Pons (tissue), 1 donor: Measurements from ENCODE around the gene PCGF2.

Source experiments
- DNase-seq: peaks from one replicate; pipeline ENCODE4 v3.0.0-alpha.2; 2016; ENCODE audit warnings: low spot score

The PCGF2 gene

DNA sequence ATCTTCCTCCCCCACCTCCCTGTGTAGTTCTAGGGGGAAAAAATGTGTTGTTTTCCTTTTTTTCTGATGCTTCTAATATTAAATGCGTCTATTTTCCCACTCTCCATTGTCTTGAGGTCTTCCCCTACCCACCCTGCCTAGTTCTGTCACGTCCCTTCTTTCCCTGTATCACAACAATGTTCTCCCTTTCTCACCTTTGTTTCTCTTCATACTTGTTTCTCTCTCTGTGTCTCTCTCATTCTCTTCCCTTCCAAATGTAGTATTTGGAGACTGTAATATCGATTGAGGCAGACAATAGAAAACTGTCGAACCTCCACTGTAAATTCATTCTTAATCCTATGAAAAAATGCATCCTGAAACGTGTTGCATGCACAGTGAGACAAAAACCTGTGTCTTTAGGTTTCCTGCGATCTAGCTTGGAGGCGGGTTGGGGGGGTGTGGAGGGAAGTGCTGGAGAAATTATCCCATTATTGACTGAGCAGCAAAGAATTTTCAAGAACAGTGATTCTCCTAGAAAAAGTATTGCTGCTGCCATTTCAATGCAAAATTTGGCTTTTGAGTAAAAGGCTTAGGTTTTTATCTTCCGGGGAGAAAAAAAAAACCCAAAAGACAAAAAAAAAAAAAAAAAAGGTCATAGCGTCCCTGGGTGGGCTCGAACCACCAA lies 3.1 kb upstream of the PCGF2 start:
- no peak for DNase-seq

DNA sequence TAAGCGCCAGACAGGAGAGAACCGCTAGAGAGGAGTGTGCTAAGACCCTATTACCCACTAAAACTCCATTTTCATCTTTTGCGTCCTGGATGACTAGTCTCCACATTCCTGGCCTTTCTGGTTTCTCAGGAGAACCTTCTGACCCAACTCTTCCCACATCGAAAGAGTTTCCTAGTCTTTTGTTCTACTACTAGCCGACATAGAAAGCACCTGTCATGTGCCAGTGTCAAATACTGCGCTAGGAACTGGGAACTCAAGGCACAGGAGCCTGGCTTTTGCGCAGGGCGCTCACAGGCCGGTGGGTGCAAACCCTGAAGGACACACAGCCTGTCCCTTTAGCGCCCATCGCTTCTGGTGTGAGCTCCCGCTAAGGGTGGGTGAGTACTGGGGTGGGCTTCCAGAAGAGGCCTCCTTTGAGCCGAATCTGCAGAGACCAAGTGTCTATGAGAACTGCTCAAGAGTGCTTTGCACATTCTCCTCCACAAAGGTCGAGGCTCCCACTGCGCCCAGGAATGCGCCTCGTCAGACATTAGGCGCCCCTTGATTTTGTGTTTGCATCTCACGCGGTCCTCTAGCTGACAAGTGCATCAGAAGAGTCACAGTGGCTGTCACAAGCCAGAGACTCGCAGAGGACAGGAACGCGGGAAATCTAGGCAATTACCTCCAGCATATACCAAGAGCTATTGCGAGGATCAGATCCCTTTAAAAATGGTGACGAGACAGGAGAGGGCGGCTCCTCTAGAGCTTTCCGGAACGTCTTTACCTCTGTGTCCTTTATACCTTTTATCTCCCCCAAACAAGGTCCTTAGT lies 2.4 kb upstream of the PCGF2 start:
- DNase-seq, result no peak

DNA sequence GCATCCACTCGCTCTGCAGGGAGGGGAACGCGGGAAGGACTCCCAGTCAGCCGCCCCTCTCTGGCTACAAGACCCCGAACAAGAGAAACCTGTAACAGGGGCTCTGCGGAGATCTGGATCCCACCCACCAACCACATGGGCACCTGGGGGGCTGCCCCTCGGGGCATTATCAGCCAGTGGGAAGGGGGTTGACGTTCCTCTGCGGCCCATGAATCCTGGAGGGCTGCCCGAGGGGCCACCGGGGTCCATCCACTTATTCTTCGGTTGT lies 1.8 kb upstream of the PCGF2 start:
- DNase-seq, result no peak

DNA sequence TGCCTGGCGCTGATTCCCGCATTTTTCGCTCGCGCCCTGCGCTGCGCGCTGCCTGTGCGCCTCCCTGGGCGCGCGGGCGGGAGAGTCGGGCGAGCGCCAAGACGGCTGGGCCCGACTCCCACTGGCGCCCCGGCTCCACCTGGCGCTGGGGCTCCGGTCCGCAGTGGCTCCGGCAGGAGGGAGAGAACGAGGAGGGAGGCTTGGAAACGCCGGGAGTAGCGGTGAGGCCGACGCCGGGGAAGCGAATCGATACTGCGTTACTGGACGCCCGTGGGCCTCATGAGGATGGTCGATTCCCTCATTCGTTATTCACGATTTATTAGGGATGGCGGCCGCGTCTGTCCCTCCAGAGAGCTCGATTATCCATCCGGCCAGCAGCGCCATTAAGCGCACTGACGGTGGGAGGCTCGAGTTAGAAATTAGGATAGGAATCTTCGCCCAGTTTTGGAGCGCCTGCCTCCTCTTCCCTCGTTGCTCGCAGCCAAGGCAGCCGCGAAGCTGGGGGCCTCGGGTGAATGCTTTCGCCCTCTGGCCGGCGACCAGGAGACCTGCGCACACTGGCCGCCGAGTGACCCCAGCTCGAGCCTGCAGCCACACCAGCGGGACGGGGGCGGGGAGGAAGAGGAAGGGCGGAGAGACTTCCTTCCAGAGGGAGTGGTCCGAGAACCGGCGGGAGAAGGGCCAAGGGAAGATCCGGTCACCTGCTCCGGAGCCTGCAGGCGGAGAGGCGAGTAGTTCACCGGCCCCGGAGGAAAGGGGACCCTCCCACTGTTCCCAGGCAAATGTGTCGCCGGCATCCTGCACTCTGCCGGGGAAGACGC lies 1.3 kb upstream of the PCGF2 start:
- DNase-seq, result no peak

DNA sequence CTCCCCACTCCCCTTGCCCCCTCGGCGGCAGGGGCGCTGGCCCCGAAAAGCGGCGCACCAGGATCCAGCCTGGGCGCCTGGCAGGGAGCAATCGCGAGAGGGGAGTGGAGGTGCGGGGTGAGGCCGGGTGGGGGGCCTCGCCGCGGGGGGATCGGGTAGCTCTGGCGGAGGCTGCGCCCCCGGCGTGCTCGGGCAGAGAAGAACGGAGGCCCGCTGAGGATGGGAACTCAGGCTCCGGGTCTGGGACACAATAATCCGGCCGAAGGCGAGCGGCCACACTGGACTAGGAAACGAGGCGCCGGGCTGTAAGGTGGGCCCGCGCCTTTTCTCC lies 721 bp upstream of the PCGF2 start:
- no peak for DNase-seq

DNA sequence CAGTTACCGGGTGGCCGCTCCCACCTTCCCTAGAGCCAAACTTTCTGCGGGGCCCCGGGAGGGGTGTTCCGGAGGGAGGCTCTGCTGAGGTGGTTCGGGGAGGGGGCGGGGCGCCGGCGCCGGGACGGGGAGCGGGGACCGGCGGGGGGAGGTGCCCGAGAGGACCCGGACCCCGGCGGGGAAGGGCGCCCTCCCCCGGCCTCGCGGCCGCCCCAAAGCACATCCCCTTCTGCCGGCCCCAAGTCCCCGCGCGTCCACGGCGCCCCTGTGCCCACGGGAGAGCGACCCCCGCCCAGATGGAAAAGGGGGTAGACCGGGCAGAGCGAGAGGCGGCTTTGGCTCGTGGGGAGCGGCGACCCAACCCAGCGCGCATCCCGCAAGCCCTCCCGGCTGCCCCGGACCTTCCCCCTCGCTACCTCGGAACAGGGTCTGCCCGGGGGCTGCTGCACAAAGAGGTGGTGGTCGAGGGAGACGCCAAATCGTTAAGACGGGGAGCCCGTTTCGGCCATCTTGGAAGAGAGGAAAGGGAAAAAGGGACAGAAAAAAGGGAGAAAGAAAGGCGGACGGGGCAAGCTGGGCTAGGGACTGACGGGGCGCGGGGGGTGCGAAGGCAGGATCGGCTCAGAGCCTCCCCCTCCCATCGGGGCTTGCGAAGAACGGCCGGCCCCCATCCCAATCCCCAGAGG lies 530 bp downstream of the PCGF2 start:
- no peak for DNase-seq

DNA sequence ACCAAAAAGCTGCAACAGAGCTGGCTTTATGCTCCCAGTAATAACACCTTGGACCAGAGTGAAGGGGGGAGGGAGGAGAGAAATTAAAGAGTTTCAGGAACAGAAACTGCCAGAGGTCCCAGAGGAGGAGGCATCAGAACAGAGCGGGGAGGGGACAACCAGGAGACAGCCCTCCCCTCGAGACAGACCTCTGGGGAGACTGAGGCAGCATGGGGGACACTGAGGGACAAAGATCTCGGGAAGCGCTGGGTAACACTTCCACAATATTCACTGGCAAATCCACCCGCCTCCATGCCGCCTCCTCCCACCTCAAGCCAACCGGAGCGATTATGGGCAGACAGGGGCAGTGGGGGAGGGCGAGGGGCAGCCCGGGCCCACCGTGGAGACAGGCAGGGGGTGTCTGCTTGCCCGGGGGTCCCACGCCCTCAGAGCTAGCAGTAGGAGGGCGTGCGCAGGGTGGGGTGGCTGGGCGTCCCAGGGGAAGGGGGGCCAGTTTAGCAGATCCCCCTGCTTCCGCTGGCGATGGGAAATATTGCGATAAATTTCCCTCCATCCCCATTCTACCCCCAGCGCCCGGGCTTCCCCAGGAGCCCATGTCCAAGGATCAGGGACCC lies 1.2 kb downstream of the PCGF2 start:
- DNase-seq, result no peak

DNA sequence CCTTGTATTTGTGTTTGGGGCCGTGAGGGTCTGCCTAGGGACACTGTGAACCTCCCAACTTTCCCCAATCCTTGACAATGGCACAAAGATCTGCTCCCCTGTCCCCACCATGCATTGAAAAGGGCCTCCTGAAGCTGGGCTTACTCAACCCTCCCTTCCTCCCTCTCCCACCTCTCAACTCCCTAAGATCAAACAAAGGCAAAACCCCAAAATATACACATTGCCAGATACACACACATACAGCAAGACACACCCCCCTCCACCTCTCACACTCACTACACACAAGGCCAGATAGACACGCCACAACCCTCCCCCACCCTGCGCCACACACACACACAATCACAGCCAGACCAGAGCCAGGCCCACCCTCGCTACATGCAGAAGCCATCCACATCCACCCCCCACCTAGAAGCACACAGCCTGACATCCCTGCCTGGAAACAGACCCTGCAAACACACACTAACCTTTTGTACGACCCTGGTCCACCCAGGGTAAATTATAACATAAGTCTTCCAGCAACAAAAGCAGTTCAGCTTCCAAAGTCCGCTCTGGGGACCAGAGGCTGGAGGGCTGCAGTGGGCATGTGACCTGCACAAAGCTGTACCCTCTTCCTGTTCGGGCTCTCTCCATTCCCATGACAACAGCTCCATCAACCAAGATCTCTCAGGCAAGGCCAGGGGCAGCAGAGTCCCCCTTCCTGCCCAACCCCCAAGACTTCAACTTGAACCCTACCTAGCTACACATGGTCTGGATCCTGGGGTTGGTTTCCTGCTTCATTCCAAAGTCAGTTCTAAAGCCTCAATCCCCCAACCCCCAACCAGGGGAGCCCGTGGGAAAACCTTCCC lies 1.9 kb downstream of the PCGF2 start:
- no peak for DNase-seq

DNA sequence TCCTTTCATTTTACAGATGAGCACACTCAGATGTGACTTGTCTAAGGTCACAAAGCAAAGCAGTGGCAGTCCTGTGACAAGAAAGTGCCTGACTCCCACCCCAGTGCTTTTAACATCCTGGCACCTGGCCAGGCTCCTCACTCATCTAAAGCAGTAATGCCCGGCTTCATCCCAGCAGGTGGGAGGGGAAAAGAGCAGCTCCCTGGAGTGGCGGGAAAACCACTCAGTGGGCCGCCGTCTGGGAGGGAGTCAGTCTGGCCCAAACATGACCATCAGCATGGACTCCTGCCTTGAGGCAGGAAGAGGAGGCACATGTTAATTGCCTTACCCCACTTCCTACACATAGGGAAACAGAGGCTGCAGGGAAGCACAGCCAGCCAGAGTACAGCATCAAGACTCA lies 2.6 kb downstream of the PCGF2 start:
- DNase-seq, result no peak

DNA sequence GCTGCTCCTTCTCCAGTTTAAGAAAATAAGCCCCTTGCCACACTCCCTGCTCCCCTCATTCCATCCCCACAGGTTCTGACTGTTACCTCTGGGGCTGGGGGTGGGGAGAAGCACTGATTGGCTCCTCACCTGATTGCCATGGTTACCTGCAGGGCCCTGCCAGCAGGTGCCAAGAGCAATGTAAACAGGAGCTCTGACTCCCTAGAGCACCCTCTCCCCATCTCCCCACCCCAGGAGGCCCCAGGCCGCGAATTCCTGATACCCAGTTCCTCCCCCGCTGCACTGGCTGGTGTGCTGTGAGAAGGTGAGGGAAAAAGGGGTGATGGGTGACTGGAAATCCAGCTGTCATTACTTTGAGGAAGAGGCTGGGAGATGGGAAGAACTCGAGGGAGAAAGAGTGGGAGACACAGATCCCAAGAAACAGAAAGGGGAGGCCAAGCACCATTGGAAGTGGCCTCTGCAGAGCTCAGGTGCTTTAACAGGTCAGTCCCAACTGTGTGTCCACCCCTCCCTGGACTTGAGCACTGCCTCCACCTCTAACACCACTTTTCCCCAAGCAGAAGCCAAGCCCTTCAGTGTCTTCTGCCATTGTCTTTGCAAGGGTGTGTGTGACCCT lies 4.5 kb downstream of the PCGF2 start:
- DNase-seq, result no peak

DNA sequence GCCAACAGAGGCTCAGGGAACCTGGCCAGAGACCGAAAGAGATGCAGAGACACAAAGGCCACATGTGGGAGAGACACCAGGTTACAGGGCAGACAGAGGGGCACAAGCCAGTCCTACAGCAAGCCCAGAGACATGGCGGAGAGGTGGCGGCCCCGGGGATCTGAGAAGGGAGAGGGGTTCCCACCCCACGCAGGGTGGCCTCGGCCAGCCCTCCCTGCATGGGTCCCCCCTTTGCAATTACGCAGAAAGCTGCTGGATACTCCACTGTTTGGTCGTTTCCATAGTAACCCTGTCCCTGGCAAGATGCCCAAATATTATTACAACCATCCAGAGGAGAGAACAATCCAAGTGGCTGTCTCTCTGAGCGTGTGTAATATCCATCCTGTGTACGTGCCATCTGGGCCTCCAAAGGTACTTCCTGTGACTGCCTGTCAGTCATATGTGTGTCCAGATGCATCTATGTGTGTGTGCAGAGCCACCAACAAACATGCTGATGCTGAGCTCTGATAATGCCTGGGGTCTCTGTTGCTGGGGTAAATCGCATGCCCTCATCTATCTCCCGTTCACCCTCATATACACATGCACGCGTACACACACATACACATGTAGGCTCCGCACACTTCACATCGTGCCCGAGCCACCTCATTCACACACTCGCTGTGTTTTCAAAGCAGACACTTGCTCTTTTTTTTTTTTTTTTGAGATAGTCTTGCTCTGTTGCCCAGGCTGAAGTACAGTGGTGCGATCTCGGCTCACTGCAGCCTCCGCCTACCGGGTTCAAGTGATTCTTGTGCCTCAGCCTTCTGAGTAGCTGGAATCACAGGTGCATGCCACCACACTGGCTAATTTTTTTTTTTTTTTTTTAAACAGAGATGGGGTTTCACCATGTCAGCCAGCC lies 5.5 kb downstream of the PCGF2 start:
- no peak for DNase-seq

DNA sequence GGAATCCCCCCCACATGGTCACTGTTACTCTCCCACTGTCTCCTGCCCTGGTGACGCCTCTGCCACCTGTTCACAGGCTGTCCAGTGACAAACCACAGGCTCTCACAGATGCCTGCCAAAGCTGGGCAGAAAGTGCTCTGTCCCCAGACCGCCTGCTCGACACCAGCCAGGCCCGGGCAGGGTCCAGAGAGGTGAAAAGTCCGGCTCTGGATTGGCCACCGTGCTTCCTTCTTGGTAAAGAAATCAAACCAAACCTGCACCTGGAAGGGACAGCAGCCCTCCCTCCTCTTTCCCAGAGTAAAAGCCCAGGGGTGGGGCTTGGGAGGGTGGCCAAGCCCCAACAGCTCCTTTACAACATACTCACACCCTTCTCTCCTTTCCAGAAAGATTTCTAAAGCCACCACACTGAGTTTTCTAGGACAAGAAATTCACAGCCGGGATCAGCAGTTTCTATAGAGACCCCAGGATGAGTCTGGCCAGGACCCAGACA lies 6.2 kb downstream of the PCGF2 start:
- DNase-seq, result no peak

DNA sequence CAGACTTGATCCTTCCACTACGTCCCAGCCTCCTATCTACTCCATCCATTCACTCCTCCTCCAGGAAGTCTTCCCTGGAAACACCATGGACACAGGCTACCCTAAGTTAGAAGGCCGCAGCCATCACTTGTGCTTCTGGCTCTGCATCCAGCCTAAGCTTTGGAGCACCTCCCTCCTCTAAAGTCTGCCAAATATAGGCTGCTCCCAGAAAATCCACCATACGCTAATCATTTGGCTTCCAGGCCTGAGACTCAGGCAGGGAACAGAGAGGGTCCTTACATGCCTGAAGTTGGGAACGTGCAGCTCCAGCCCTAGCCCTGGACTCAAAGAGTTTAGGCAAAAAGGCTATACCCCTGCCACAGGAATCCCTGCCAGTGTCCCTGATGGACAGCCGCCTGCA lies 6.7 kb downstream of the PCGF2 start:
- no peak for DNase-seq

DNA sequence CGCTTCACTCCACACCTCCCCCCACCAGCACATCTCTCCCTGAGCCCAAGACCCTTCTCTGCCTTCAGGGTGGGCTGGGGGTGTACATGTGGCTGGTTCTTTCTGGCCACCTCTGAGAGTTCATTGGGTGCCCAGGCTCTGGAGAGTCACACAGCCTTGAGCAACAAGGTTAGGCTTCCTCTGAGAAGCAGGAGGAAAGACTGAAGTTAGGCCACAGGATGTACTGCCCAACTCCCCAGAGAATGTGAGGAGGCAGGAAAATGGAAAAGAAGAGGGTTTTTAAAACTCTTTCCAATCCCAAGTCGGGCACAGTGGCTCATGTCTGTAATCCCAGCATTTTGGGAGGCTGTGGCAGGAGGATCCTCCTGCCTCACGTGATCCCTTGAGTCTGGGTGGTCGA lies 7.3 kb downstream of the PCGF2 start:
- DNase-seq, result no peak

DNA sequence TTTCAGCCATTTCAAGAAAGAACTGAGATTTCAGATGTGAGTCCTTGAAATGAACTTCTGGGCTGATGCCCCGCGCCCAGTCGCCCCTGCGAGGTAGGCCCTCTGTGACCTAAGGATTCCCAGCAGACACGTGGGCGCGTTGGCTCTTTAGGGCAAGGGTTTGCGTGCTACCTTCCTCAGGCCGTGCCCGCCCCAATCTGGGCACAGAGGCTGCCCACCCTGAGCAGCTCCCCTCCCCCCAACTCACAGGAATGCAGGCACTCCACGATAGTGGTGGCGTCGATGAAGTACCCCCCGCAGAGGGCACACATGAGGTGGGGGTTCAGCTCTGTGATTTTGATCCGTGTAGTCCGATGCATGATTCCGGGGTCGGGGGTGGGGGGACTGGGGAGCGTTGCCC lies 8.1 kb downstream of the PCGF2 start:
- no peak for DNase-seq

DNA sequence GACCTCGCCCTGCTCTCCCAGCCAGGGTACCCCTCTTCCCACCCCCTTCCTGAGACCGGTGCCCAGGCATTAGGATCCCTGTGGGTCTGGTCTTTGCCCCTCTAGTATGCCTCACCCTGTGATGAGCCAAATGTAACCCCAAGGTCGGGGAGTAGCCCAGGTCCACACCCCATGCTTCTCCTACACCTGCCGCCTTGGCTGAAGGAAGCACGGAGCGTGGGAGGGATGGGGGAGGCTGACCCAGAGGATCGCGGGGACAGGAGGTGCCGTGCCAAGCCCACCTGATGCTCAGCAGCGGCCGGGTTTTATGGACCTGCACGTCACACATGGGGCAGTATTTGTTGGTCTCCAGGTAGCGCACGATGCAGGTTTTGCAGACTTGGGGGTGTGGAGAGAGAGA lies 8.8 kb downstream of the PCGF2 start:
- no peak for DNase-seq

DNA sequence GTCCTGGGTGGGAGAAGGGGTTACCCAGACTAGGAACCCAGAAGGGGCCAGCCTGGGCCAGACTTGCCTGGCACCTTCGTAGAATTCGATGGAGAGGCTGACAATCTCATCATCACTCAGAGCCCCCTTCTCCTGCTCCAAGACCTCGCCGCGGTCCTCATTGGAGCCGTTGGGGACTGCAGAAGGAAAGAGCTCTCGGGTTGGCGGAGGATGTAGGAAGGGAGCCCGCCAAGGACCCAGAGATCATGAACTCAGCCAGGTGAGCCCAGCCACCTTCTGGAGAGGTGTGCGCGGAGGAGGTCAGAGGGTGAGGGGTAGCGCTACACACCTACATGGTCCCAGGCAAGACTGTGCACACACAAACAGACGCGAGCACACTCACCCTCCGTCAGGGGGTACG lies 9.4 kb downstream of the PCGF2 start:
- no peak for DNase-seq

DNA sequence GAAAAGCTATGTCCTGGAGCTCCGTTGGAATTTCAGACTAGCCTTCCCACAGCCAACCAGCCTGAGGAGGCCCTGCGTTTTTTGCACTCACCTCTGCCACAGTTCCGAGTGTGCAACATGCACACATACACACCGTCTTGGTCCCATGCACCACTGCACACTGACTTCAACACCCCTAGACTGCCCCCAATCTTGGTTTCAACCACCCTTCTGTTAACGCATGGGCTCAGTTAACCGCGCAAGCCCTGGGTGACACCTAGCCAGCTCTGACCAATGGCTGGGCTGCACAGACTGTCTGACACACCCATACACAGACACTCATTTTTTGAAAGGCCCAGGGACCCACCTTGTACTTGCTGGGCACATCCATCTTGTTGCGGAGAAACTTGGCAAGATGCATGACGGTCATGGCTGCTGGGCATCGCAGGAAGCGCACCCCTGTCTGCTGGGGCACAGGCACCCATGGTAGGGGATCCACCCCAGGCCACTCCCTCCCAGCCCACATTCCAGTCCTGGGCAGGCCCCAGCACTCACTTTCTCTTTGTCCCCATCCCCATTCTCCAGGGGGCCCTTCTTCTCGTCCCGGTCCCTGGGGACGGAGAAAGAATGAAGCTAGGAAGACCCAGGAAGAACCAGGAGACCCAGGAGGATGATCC lies 10.0 kb downstream of the PCGF2 start:
- no peak for DNase-seq
